Spleen (tissue), 11 donors: Measurements from ENCODE around the gene TRPM1. TPM values are rescaled to one million over a fixed set of nuclear protein-coding genes. Genes with fewer than 3 reads are reported as not detected.
A peak's percentile ranks its signal among the peaks of the same experiment; 100 is the strongest.

Experiments used
- DNase-seq: peaks from one replicate; pipeline ENCODE4 v3.0.0-alpha.2; 2020
- H3K27ac ChIP-seq, 8 donors: fragments of 200-600 bp; sonication (generic) in 7 of 8; 1 replicate in 4 of 8; 2 replicates in 4 of 8; pipeline versions ENCODE4 v1.5.0 to v1.8.0; 2016 to 2021; ENCODE audit warnings: inconsistent platforms in 4 of 8, mild to moderate bottlenecking in 4 of 8, moderate library complexity in 1 of 8
- H3K27me3 ChIP-seq, 7 donors: fragments of 200-600 bp; sonication (generic) in 6 of 7; replicated peaks in 1 of 7; 1 replicate in 4 of 7; 2 replicates in 3 of 7; pipeline versions ENCODE4 v1.5.0 to v1.8.0; 2016 to 2021; ENCODE audit warnings: inconsistent platforms in 3 of 7, mild to moderate bottlenecking in 1 of 7
- H3K36me3 ChIP-seq, 6 donors: fragments of 200-600 bp; sonication (generic) in 5 of 6; 1 replicate in 4 of 6; 2 replicates in 2 of 6; pipeline versions ENCODE4 v1.5.0 to v1.8.0; 2016 to 2021; ENCODE audit warnings: inconsistent platforms in 2 of 6
- H3K4me1 ChIP-seq, 6 donors: fragments of 200-600 bp; sonication (generic) in 5 of 6; 1 replicate in 3 of 6; 2 replicates in 3 of 6; pipeline versions ENCODE4 v1.5.0 to v1.8.0; 2016 to 2021; ENCODE audit warnings: inconsistent platforms in 3 of 6
- H3K4me3 ChIP-seq, 8 donors: fragments of 200-600 bp; sonication (generic) in 7 of 8; 1 replicate in 4 of 8; 2 replicates in 4 of 8; pipeline versions ENCODE4 v1.5.0 to v1.8.0; 2016 to 2021; ENCODE audit warnings: inconsistent platforms in 4 of 8, mild to moderate bottlenecking in 4 of 8, moderate library complexity in 2 of 8
- H3K9me3 ChIP-seq, 8 donors: fragments of 200-600 bp; sonication (generic) in 7 of 8; 1 replicate in 4 of 8; 2 replicates in 4 of 8; pipeline versions ENCODE4 v1.5.0 to v1.8.0; 2016 to 2021; ENCODE audit warnings: inconsistent platforms in 4 of 8
- POLR2A ChIP-seq, 3 donors: fragments of 450-650 bp; IDR thresholded peaks; one replicate each; pipeline ENCODE4 v1.5.1; 2017; ENCODE audit warnings: antibody characterized with exemption in 3 of 3, mild to moderate bottlenecking in 1 of 3
- POLR2AphosphoS5 ChIP-seq, 3 donors: sonication (generic); formaldehyde crosslinking; IDR thresholded peaks; one replicate each; pipeline ENCODE4 v1.5.1; 2017; ENCODE audit warnings: antibody characterized with exemption in 3 of 3
- WGBS, 5 donors: extraction: QIAGEN DNeasy Blood & Tissue Kit in 3 of 5; methylation state at CpG; one replicate each; pipeline versions ENCODE4 v1.1.5 to v1.1.7; 2013 to 2018; 5-methylcytosine and 5-hydroxymethylcytosine counted together
- intact Hi-C: fragments of 100-400 bp; cut with DNase I; formaldehyde crosslinking; loops from one replicate; pipeline ENCODE4 v1.15.0; 2023; ENCODE audit warnings: low total_unique reads
- polyA plus RNA-seq, 3 donors: library from polyadenylated mRNA; stranded (reverse); fragments of 200-250 nt; gene quantifications; one replicate each; pipeline ENCODE4 v1.2.1, GENCODE V29; 2013
- total RNA-seq, 7 donors: library from RNA; depleted of rRNA in 3 of 7; stranded (reverse); fragments of >200 nt in 3 of 7; fragmentation: NEBNext Ultra II Directional in 4 of 7; extraction: Animal tissue kit (Norgen Biotek cat#: 25700) in 4 of 7; gene quantifications; one replicate each; pipeline versions ENCODE4 v1.1.0 to v1.2.1, GENCODE V29; 2016 to 2021
- TF ChIP-seq, protein P1 (sequence below), 11 experiments: fragments of 200-600 bp in 7 of 11; fragments of 450-650 bp in 4 of 11; sonication (generic) in 4 of 11; IDR thresholded peaks in 8 of 11; conservative IDR thresholded peaks in 3 of 11; 1 replicate in 7 of 11; 2 replicates in 4 of 11; pipeline versions ENCODE4 v1.4.0 to v1.8.0; 2016 to 2021; ENCODE audit warnings: antibody characterized with exemption in 11 of 11, inconsistent platforms in 4 of 11, mild to moderate bottlenecking in 1 of 11
- donor health status: healthy with polysubstance abuse.
- donor health status: DM: no; HTN: no; CAD: no; lungs with moderate emphysema.
- donor health status: DM: no; HTN: no; CAD: no.
- donor health status: Bipolar disorder and iron deficiency.
- donor health status: healthy.
- donor health status: DM: no; HTN: no; CAD: no.
- donor health status: DM: yes; HTN: yes; CAD: no.

TRPM1 gene
- total and polyA plus RNA-seq, 10 donors = 0.06 to 0.42 TPM; not detected in 8

DNA sequence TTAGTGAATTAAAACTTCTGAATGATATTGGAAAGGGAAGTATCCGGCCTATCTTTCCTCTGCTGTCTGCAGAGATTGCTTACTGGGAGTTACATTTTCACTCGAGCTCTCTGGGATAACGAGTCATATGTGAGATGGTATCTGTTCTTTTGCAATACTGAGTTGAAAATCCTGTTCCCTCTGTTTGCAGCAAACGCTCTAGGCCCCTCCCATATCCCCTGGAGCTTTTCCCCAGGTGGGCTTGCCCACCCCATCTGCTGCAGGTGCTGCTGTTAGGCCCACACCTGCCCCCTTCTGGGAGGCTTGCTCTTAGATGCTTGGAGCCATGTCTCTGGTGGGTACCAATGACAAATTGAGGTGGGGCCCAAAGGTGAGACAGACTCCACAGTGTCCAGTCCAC is 67.4 kb downstream of the TRPM1 start:
- peaks cover 0 to 28% (median 19%) of the 10 kb centered on the region in 6 donors for H3K4me1 ChIP-seq
- no peak for DNase-seq
- no peaks in the 10 kb centered on the region for H3K36me3 ChIP-seq
- no peak overlapping the region for H3K4me3 ChIP-seq
- intact Hi-C loops = no loop called here
- 57 to 72% (median 62%) methylated on average over 4 of the region's 4 CpGs for WGBS, 5 donors
- no peaks in the 10 kb centered on the region for H3K9me3 ChIP-seq
- H3K27ac ChIP-seq = peak overlapping the region in 1 of 8 donors; percentile 1
- no peaks in the 10 kb centered on the region for H3K27me3 ChIP-seq
- TF ChIP-seq POLR2AphosphoS5 (IDR thresholded peaks at IDR 0.05) = no peak
- no peak for TF ChIP-seq POLR2A (IDR thresholded peaks at IDR 0.05)
- TF ChIP-seq, protein P1, sequence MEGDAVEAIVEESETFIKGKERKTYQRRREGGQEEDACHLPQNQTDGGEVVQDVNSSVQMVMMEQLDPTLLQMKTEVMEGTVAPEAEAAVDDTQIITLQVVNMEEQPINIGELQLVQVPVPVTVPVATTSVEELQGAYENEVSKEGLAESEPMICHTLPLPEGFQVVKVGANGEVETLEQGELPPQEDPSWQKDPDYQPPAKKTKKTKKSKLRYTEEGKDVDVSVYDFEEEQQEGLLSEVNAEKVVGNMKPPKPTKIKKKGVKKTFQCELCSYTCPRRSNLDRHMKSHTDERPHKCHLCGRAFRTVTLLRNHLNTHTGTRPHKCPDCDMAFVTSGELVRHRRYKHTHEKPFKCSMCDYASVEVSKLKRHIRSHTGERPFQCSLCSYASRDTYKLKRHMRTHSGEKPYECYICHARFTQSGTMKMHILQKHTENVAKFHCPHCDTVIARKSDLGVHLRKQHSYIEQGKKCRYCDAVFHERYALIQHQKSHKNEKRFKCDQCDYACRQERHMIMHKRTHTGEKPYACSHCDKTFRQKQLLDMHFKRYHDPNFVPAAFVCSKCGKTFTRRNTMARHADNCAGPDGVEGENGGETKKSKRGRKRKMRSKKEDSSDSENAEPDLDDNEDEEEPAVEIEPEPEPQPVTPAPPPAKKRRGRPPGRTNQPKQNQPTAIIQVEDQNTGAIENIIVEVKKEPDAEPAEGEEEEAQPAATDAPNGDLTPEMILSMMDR (IDR thresholded peaks at IDR 0.05 in 8 of 11, conservative IDR thresholded peaks at IDR 0.05 in 3 of 11) = no peak

DNA sequence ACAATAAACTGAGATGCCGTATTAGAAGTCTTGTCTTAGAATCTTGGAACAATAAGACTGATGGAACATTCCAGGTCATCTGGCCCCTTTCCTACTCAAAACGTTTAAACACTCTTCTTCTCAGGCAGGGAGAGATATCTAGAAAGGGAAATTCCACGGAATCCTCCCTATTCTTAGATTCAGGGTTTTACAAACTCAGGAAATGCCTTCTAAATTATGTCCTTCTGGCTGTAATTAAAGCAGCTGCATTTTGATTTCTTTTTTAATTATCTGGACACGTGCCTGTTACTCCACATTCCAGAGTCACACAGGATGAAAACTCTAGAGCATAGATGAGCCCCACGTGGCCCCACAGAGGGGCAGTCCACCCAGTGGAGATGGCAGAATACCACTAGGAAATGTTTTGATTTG is 68.6 kb downstream of the TRPM1 start:
- TF ChIP-seq, protein P1 (IDR thresholded peaks at IDR 0.05 in 8 of 11, conservative IDR thresholded peaks at IDR 0.05 in 3 of 11) = no peak
- TF ChIP-seq POLR2A (IDR thresholded peaks at IDR 0.05) (no peak), POLR2AphosphoS5 (IDR thresholded peaks at IDR 0.05) (no peak)
- Histone ChIP-seq H3K4me1 (peaks cover 0 to 28% (median 19%) of the 10 kb centered on the region in 6 donors), H3K36me3 (no peaks in the 10 kb centered on the region), H3K9me3 (no peaks in the 10 kb centered on the region), H3K27ac (peak overlapping the region in 7 of 8 donors; percentile 1 to 56 (median 22)), H3K27me3 (no peaks in the 10 kb centered on the region), H3K4me3 (no peak overlapping the region)
- intact Hi-C loops = no loop called here
- no peak for DNase-seq
- 43 to 63% (median 54%) methylated on average over 5 of the region's 5 CpGs for WGBS, 5 donors

DNA sequence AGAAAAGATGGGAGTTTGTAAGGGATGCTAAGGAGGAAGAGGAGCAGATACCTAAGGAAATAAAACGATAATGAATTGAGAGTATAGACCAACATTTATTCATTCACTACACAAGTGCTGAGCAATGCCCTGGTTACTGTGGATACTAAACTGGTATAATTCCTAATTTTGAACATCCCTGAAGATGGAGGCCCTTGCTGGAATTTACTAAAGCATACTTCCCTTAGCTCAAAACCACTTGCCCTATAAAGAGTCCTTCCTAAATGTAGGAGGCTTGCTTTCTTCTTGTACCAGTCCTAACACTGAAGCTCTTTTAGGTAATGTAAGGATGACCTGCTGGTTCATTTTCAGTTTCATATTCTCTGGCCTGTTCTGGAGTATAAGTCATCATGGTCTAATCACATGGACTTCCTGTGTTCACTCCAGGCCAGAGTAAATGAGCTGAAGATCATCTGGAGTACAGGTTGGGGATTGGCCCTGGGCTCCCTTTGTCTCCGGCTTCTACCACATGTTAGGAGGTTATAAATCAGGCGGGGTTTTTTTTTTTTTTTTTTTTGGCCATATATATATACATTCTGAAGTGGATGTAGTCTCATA is 70.0 kb downstream of the TRPM1 start:
- Histone ChIP-seq H3K9me3 (no peaks in the 10 kb centered on the region), H3K36me3 (no peaks in the 10 kb centered on the region), H3K4me3 (no peak overlapping the region), H3K4me1 (peaks cover 0 to 28% (median 19%) of the 10 kb centered on the region in 6 donors), H3K27me3 (no peaks in the 10 kb centered on the region), H3K27ac (peak overlapping the region in 1 of 8 donors; percentile 9)
- DNase-seq = no peak
- WGBS, 5 donors = 93 to 96% (median 95%) methylated on average over 3 of the region's 3 CpGs
- intact Hi-C loops = no loop called here
- TF ChIP-seq POLR2AphosphoS5 (IDR thresholded peaks at IDR 0.05) (no peak), POLR2A (IDR thresholded peaks at IDR 0.05) (no peak)
- TF ChIP-seq, protein P1 (IDR thresholded peaks at IDR 0.05 in 8 of 11, conservative IDR thresholded peaks at IDR 0.05 in 3 of 11) = no peak

DNA sequence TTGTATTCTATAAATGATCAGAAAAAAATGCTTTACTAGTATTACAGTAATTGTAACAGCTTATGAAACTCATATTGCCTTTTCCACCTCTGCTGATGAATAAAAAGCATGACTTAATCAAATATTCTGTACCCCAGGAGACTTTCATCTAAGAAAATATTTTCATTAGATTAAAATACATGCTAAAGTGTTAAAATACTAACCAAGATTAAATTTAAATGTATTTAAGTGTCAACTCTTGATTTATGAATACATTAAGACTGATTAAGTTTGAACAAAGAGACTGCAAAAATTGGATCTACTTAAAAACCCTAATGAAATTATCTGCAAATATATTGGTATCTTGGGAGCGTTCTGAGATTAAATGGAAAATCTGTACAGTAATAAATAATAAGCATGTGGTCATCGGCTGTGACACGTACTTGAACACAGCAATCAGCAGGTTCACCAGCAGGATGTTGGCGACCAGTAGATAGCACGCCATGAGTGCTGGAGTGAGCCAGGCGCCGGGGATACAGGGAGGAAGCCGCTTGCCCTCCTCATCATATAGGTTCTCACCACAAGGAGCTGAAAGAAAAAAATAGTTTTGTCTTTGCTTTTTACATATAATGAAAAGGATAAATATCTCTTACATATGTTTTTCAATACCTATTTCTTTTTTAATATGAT is 73.5 kb downstream of the TRPM1 start:
- Histone ChIP-seq H3K36me3 (no peaks in the 10 kb centered on the region), H3K27ac (no peak overlapping the region), H3K27me3 (no peaks in the 10 kb centered on the region), H3K4me1 (peaks cover 0 to 28% (median 11%) of the 10 kb centered on the region in 6 donors), H3K4me3 (no peak overlapping the region), H3K9me3 (no peaks in the 10 kb centered on the region)
- no peak for DNase-seq
- intact Hi-C loops = no loop called here
- 35 to 57% (median 39%) methylated on average over 8 of the region's 8 CpGs for WGBS, 5 donors
- TF ChIP-seq POLR2A (IDR thresholded peaks at IDR 0.05) (no peak), POLR2AphosphoS5 (IDR thresholded peaks at IDR 0.05) (no peak)
- TF ChIP-seq, protein P1 (IDR thresholded peaks at IDR 0.05 in 8 of 11, conservative IDR thresholded peaks at IDR 0.05 in 3 of 11) = no peak
